EL (cell line): Measurements from ENCODE around the gene MSLN.

Experiments used
- DNase-seq: peaks from one replicate; pipeline ENCODE4 v3.0.0-alpha.2; 2016

The MSLN gene

GRCh38 chr16:760545-761343, at the start of gene MSLN:
MSLN (plus strand) TSS chr16:760734; CDS start chr16:762681, 1,947 bp downstream.
- peak; percentile 79 for DNase-seq

GRCh38 chr16:711084-711483, 49.5 kb upstream of the MSLN start:
- no peak for DNase-seq

GRCh38 chr16:711548-712320, 48.8 kb upstream of the MSLN start:
- DNase-seq, result peak; percentile 66

GRCh38 chr16:712740-713250, 47.7 kb upstream of the MSLN start:
- DNase-seq, result peak; percentile 97

- peak; percentile 54 for DNase-seq
These were observed 46.5 kb upstream of the MSLN start for GRCh38 chr16:714079-714478.

- DNase-seq, result peak; percentile 89
These were observed 45.7 kb upstream of the MSLN start, which contains the start of gene METRN for GRCh38 chr16:714558-715476. METRN (plus strand) TSS chr16:715118; CDS start chr16:715290, 172 bp downstream.

GRCh38 chr16:715477-716199, 44.9 kb upstream of the MSLN start:
- peak; percentile 38 for DNase-seq

- peak; percentile 51 for DNase-seq
These were observed 44.4 kb upstream of the MSLN start for GRCh38 chr16:716200-716568.

- DNase-seq, result no peak
These were observed 43.7 kb upstream of the MSLN start for GRCh38 chr16:716768-717325.

- no peak for DNase-seq
These were observed 42.9 kb upstream of the MSLN start for GRCh38 chr16:717450-718245.

- DNase-seq, result no peak
These were observed 42.1 kb upstream of the MSLN start for GRCh38 chr16:718389-718788.

- DNase-seq, result no peak
These were observed 41.6 kb upstream of the MSLN start for GRCh38 chr16:718922-719321.

- peak; percentile 32 for DNase-seq
These were observed 40.6 kb upstream of the MSLN start for GRCh38 chr16:719815-720446.

GRCh38 chr16:720447-720989, 40.0 kb upstream of the MSLN start:
- DNase-seq, result peak; percentile 88

- DNase-seq, result peak; percentile 79
These were observed 39.4 kb upstream of the MSLN start, which contains the start of gene ANTKMT for GRCh38 chr16:720990-721764. ANTKMT (plus strand) TSS chr16:721146; CDS start chr16:721275, 129 bp downstream.

GRCh38 chr16:721765-722540, 38.6 kb upstream of the MSLN start:
- DNase-seq, result no peak

- no peak for DNase-seq
These were observed 37.5 kb upstream of the MSLN start for GRCh38 chr16:722835-723633.
